ENCODE measurements around the gene SH3PXD2A.

SH3PXD2A gene

DNA sequence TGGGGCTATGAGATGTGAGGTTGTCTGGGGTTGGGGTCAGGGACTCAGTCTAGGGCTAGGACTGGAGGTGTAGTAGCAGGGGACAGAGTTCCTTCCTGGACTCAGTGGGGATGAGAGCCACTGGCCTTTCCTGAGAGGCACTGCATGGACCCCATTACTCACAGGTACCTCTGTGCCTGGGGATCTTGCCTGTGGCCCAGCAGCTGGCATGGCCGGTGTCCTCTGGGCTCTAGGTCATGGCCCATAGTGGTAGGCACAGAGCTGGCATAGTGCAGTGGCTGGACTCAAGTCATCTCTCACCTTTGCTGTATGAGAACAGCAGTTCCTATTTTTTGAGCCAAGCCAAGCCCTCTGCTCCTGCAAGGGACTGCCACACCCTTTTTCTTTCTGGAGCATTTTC, 310.0 kb downstream of the SH3PXD2A start:
- H3K4me3 ChIP-seq (ENCODE audit: low read depth, low read length), result no peak overlapping the region
- POLR2A ChIA-PET, result no interaction called here
- no peaks in the 10 kb centered on the region for H3K36me3 ChIP-seq (ENCODE audit: control insufficient read depth in 2 of 2, insufficient read depth in 1 of 2, low read length in 2 of 2)
- CTCF ChIA-PET, result interaction anchor here (0.6 to 5.3 kb wide), 3 partner anchors 19 to 174 kb away, joined by 3 to 21 read pairs (median 3); no protein-coding TSS in a partner anchor
- no peak overlapping the region for H3K27ac ChIP-seq (ENCODE audit: extremely low read depth, low read depth, low read length)
- TF ChIP-seq ZNF645 (tag by site-specific recombination; IDR thresholded peaks at IDR 0.05) (no peak), ZNF76 (tag by site-specific recombination; IDR thresholded peaks at IDR 0.05; ENCODE audit: borderline replicate concordance, low read depth) (no peak), ZBTB48 (tag by site-specific recombination; IDR thresholded peaks at IDR 0.05) (no peak), ZNF521 (tag by site-specific recombination; IDR thresholded peaks at IDR 0.05) (no peak), ZNF629 (tag by site-specific recombination; IDR thresholded peaks at IDR 0.05) (no peak), ZSCAN23 (tag by site-specific recombination; IDR thresholded peaks at IDR 0.05) (no peak)
- peaks cover 6% of the 10 kb centered on the region for H3K4me1 ChIP-seq (ENCODE audit: control insufficient read depth, insufficient read depth, low read length)
- H3K9me3 ChIP-seq (ENCODE audit: control insufficient read depth, insufficient read depth, low read depth, low read length), result no peaks in the 10 kb centered on the region

DNA sequence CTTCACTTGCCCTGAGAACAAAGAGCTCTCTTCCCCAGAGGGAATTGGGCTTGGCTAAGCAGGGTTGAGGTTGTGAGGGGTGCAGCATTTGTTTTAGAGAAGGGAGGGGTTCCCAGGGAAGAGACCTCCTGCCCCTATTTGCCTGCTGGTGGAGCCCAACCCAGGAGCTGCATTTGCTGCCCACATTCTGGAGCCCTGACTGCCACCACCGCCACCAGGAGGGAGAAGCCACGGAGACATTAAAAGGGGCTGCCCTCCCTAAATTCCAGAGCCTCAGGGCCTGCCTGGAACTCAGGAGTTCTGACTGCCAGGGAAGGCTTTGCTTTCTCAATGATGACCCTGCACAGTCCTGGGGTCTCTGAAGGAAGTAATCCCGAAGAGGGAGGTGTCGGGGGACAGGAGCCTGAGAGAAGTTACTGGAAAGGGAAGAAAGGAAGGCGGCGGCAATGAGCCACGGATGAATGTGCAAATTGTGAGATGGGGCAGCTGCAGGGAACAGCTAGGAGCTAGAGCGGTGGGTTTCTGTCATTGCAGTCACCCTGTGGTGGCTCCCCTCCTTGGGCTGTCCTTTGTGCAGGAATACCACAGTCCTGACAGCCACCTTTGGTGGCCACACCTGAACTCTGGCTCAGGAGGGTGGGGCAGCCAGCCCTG, 310.6 kb downstream of the SH3PXD2A start:
- no peak for TF ChIP-seq ZNF133 (tag by site-specific recombination; IDR thresholded peaks at IDR 0.05)
- no peak for TF ChIP-seq SCRT2 (tag by site-specific recombination; IDR thresholded peaks at IDR 0.05)
- TF ChIP-seq, protein P1, sequence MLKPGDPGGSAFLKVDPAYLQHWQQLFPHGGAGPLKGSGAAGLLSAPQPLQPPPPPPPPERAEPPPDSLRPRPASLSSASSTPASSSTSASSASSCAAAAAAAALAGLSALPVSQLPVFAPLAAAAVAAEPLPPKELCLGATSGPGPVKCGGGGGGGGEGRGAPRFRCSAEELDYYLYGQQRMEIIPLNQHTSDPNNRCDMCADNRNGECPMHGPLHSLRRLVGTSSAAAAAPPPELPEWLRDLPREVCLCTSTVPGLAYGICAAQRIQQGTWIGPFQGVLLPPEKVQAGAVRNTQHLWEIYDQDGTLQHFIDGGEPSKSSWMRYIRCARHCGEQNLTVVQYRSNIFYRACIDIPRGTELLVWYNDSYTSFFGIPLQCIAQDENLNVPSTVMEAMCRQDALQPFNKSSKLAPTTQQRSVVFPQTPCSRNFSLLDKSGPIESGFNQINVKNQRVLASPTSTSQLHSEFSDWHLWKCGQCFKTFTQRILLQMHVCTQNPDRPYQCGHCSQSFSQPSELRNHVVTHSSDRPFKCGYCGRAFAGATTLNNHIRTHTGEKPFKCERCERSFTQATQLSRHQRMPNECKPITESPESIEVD (tag by site-specific recombination; IDR thresholded peaks at IDR 0.05), result no peak
- TF ChIP-seq ZNF302 (tag by site-specific recombination; IDR thresholded peaks at IDR 0.05; ENCODE audit: low read depth), result no peak
- TF ChIP-seq ZNF488 (tag by site-specific recombination; IDR thresholded peaks at IDR 0.05), result no peak
- TF ChIP-seq REPIN1 (tag by site-specific recombination; IDR thresholded peaks at IDR 0.05; ENCODE audit: low read depth), result no peak
- no peak for TF ChIP-seq ZNF148 (tag by site-specific recombination; IDR thresholded peaks at IDR 0.05; ENCODE audit: borderline replicate concordance)
- no peak for TF ChIP-seq ZNF843 (tag by site-specific recombination; IDR thresholded peaks at IDR 0.05)
- no peak for TF ChIP-seq HOXC10 (CRISPR knock-in tag; IDR thresholded peaks at IDR 0.05)
- TF ChIP-seq KLF16 (tag by site-specific recombination; IDR thresholded peaks at IDR 0.05), result no peak
- Histone ChIP-seq H3K27ac (ENCODE audit: extremely low read depth, low read depth, low read length) (no peak overlapping the region), H3K9me3 (ENCODE audit: control insufficient read depth, insufficient read depth, low read depth, low read length) (no peaks in the 10 kb centered on the region), H3K4me3 (ENCODE audit: low read depth, low read length) (no peak overlapping the region), H3K36me3 (ENCODE audit: control insufficient read depth in 2 of 2, insufficient read depth in 1 of 2, low read length in 2 of 2) (no peaks in the 10 kb centered on the region), H3K4me1 (ENCODE audit: control insufficient read depth, insufficient read depth, low read length) (peaks cover 6% of the 10 kb centered on the region)
- POLR2A ChIA-PET, result no interaction called here
- CTCF ChIA-PET, result interaction anchor here (0.6 to 0.9 kb wide), 4 partner anchors 20 to 62 kb away, joined by 3 read pairs; no protein-coding TSS in a partner anchor
